ENCODE data around the gene ZWILCH.

GRCh38 chr15:66572146-66572545 lies 67.0 kb downstream of the ZWILCH start:
- TF ChIP-seq CTCF (IDR thresholded peaks at IDR 0.05; ENCODE audit: poor library complexity) (no peak), EZH2 (IDR thresholded peaks at IDR 0.05; ENCODE audit: borderline replicate concordance) (no peak), EZH2phosphoT487 (IDR thresholded peaks at IDR 0.05; ENCODE audit: low read depth, severe bottlenecking, unreplicated experiment) (no peak)
